GM18508 (cell line): Measurements from ENCODE around the gene SLC12A3.
A peak's percentile ranks its signal among the peaks of the same experiment; 100 is the strongest.

Source experiments
- ATAC-seq: cut with Tn5 transposase; IDR thresholded peaks from one replicate; pipeline ENCODE4 v1.9.1; 2021; ENCODE audit warnings: moderate number of reproducible peaks; ENCODE audit not compliant: insufficient read depth, unreplicated experiment

The SLC12A3 gene

DNA sequence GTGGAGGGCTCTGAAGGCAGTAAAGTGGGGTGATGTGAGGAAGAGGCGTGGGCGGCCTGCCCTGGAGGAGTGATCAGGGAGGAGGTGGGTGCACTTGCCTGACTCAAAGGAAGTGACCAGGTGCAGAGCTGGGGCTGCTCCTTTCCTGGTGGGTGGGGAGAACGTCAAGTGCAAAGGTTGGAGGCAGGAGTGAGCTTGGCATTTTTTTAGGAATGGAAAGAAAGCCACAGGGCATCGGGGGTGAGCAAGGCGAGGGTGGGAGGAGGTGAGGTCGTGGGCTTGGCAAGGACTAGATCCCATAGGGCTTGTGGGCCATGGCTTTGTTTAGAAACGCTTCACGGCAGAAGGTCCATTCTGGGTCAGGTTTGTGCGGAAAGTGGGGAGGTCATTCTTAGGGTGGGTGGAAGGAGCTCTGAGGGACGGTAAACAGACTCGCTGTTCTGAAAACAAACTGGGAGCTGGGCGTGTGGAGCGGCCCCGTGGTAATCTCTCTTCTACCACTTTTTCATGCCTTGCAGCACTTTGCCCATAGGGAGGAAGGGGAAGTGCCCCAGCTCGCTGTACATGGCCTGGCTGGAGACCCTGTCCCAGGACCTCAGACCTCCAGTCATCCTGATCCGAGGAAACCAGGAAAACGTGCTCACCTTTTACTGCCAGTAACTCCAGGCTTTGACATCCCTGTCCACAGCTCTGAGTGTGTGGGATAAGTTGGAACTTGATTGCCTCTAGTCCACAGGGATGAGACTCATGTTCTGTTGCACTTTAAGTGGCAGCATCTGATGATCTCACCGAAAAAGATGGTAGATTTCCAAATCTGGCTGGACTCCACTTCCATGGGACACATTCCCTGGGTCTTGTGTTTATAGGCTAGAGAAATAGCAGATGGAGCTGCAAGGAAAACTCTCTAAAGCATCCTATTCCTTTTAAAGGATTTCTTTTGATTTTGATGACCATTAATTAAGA, 48.0 kb downstream of the SLC12A3 start:
- ATAC-seq: no peak

DNA sequence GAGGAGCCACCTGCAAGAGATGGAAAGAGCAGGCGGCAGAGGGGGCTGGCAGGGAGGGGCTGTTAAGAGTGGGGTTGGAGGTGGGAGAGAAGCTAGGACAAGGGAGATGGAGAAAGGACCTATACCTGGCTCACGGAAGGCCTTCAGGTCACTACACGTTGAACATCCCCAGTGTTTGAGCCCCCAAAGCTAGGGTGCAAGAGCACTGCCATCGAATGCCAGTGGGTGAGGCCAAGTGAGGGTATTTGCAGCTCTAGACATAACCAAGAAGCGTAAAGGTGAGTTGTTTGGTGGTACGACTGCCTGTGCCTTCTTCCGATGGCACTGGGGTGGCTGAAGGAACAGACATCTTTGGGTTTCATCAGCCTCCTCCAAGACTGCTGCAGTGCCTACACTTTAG, 49.9 kb downstream of the SLC12A3 start:
- ATAC-seq: no peak

DNA sequence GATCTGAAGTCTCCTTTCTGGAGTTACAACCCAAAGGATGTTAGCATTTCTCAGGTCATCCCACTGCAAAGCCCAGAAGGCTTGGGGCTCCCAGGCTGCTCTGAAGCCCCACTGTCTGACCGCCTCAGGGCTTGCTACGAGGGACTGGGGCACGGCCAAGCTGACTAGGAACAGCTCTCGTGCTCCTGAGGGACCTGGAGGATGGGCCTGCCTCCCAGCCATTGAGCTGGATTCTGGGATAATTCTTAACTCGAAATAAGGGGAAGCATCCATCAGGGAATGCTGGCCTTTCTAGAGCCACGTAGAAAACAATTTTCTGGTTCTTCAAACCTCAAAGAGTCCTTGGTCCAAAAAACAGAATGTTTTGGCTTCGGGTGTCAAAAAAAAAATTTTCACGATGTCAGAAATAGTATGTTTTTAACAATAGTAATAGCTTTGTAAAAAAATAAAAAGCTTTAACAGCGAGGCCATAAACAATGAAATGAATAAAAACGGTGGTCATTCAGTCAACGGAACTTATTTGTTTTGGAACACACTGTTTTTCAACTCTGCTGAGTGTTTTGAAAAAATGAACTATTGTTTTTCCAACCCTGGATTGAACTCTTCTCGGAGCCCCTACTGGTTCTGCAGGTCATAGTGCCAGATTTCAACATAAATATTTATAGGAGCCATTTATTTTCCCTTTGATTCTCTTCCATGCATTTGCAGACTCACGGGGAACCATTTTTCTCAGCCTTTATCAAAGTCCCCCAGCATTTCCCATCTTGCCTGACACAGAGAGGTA, 50.5 kb downstream of the SLC12A3 start:
- ATAC-seq: no peak

DNA sequence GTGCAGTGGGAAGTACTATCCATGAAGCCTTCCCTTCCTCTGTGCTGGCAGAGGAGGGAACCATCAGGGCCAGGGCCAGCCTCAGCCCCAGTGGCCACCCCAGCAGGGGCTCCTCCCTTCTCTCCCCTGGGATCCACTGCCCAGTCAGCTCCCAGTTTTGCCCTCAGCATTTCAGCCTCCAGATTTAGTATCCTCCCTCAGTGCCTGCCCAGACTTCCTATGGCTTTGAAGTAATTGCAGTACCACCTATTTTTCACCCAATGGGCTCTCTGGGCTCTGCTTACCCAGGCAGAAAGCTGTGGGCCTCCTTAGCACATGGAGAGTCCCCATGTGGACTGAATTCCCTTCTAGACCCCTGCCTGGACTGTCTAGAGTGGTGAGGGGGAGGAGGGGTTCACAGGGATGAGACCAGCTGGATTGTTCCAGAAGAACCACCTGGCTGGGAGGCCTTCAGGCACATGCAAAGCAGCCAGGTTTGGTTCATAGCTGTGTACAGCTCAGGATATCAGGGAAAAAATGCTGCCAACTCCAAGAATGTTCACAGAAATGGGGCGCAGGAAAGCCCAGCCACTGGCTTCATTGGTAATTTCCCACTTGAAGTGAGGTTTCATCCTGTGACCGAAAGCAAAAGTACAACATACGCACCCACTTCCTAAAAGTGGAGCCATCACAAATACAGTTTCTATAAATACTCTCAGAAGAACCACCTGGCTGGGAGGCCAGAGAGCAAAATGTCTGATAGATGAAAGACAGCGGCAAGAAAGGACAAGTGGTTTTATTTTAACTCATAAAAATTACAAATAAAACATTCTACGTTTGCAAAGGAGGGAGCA, 51.8 kb downstream of the SLC12A3 start:
- peak; percentile 63 for ATAC-seq

DNA sequence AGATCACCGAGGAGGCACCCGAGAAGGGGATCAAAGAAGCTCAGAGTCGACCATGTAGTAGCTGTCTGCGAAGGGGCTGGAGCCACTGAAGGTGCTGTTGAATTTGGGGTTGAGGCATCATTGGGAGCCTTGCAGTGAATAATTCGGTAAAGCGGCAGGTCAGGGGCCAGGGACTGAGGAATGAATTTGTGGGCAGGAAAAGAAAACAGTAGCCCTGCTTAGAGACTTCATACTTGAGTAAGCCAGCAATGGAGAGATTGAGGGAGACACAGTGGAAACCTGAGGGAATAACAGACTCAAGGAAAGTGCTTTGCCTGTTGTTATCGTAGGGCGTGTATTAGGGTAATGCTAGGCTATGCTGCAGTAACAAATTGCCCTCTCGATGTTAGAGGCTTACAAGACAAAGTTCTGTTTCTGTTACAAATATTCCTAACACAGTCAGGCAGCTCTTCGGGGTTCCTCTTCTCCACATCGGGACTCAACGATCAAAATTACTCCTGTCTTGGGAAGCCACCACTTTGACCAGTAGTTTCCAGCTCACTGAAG, 53.5 kb downstream of the SLC12A3 start:
- no peak for ATAC-seq

DNA sequence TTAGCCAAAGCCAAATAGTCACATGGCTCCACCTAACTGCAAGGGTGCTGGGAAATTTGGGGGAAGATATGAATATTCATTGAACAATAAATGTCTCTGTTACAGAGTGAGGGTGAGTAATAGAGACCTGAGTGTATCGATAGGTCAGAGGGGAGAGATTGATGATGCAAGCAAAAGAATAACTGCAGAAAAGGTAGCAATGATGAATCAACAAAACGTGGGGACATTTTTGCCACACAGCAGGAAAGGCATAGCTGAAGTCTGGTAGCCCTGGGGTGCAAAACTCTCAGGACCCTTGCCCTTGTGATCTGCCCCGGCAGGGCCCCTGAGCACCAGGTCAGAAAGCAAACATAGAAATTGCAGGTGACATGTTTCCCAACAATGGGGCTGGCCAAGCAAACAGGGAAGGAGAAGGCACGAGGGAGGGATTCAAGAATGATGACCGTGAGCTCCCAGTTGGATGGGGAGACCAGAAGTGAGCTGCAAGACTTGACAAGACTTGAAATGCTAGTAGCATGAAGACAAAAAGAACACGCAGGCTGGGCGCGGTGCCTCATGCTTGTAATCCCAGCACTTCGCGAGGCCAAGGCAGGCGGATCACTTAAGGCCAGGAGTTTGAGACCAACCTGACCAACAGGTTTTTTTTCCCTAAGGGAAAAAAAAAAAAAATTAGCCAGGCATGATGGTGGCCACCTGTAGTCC, 54.2 kb downstream of the SLC12A3 start:
- no peak for ATAC-seq

DNA sequence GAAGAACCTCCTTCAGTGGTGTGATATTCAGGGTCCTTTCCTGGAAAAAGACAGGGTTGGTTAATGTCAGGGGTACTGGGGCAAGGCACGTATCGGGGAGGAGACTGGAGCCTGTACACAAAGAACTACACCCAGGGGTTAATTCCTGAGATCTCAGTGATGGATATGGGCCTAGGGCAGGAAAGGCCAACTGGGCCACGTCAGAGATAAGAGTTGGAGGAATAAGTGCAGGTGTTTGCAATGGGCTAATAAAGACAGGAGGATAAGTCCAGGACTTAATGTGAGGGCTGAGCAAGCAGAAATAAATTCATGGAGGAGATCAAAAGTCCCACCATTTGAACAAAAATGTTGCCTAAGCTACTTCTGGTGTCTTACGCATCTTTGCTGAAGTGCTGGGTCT, 56.6 kb downstream of the SLC12A3 start:
- ATAC-seq: no peak

DNA sequence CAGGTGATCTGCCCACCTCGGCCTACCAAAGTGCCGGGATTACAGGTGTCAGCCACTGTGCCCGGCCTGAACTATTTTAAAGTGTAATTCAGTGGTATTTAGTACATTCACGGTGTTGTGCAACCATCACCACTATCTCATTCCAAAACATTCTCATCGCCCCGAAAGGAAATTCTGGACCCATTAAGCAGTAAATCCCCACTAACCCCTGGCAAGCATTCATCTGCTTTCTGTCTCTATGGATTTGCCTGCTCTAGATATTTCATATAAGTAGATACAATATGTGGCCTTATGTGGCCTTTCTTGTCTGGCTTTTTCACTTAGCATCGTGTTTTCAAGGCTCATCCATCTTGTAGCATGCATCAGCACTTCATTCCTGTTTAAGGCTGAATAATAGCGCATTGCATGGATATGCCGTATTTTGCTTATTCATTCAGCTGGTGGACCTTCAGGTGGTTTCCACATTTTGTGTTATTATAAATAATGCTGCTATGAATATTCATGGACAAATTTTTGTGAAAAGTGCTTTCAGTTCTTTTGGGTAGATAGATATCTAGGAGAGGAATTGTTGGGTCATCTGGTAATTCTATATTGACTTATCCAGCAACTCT, 58.6 kb downstream of the SLC12A3 start:
- ATAC-seq: no peak

DNA sequence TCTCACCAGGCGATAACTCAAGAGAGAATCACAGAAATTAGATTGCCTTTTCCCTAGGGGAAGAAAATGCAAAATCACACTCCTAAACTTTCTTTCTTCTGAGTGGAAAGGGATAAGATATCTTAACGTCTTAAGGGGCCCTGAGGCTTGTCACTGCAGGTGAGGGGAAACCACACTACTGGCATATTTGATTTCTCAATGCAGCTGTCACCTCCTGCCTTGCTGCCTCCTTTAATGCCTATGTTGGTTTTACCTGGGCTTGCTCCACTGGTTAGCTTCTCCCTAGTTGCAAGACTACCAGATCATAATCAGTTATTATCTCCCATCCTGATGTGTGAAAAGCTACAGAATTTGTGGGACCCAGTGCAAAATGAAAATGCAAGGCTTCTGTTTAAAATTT, 62.5 kb downstream of the SLC12A3 start:
- no peak for ATAC-seq

DNA sequence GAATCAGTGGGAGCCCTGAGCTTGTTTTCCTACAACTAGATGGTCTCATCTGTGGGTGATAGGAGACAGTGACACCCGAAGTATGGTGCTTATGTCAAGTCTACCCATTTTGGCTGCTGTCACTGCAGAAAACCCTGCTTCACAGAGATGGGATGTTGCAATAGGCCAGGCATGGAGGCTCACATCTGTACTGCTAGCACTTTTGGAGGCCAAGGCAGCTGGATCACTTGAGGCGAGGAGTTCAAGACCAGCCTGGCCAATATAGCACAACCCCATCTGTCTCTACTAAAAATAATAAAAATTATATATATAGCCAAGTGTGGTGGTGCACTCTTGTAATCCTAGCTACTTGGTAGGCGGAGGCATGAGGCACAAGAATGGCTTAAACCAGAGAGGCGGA, 64.6 kb downstream of the SLC12A3 start:
- no peak for ATAC-seq

DNA sequence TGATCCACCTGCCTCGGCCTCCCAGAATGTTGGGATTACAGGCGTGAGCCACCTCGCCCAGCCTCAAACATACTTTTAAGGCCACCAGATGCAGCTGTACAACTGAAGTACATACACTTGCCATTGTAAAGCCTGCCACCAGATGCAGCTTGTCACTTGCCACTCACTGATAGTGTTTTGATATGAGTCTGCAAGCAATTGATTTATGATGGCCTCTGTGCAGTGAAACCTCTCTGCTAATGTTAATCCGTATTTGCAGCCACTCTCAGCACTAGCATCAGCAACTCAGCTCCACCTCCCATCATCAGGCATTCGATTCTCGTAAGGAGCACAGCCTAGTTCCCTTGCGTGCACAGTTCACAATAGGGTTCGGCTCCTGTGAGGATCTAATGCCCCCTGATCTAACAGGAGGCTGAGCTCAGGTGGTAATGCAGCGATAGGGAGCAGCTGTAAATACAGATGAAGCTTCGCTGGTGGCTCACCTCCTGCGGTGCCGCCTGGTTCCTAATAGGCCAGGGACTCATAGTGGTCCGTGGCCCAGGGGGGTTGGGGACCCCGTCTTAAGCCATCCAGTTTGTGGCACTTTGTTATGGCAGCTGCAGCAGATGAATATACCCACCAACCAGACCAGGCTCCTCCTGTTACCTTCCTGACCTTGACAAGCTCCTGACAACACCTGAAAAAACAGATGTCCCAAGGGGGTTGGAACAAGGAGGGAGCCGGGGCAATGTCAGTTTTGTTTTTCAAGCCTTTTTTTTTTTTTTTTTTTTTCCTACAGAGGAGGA, 65.7 kb downstream of the SLC12A3 start:
- no peak for ATAC-seq

DNA sequence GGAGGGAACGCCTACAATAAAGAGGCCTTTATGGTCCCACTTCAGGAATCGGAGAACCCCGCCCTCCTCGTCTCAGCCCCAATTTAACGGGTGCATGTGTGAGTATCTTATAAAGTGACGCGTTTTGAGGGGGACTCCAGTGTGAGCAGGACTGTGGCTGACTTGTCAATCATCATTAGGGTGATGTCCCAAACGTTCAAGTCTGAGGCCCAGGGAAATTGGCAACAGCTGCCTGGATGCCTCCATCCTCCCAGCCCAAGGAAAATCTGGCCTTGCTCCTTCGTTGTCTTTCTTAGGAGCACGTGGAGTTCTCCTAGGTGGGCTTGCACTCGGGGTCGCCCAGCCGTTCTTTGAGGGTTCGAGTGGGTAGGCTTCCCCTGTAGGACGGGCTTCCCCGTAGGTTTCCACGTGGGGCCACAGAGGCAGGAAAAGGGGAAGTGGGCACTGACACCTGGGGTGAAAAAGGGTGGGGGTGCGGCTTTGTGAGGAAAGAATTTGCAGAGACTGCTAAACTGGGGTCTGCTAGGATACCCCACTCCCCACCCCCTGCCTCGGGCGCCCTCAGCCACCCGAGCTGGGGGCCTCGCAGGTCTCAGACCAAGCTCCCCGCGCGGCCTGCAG, 66.4 kb downstream of the SLC12A3 start:
- peak; percentile 22 for ATAC-seq

DNA sequence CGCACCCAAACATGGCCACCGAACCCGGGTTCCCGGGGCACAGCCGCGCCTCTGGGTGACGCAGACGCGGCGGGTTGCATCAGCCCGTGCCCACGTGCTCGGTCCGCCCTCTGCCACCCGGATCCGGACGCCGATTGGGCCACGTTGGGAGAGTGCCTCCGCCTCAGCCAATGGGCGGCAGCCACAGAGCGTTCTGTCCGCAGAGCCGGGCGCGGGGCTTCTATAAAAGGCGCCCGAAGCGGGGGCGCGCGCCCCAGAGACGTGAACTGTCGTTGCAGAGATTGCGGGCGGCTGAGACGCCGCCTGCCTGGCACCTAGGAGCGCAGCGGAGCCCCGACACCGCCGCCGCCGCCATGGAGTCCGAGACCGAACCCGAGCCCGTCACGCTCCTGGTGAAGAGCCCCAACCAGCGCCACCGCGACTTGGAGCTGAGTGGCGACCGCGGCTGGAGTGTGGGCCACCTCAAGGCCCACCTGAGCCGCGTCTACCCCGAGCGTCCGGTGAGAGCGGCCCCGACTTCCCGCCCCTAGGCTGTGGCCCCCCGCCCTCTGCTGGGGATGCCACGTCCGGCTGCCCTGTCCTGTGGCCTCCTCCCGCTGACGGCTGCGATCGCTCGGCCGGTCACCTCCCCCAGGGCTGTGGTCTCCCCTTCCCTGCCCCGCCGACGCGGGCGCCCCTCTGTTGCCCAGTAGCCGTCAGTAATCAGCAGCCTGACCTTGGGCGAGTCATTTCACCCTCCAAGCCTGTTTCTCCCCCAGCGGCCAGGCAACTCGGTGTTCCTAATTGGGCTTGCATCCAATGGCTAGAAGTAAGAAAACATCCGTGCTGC, 67.1 kb downstream of the SLC12A3 start, which contains the start of gene HERPUD1:
HERPUD1 (plus strand) TSS at position 251 of the 829 bp plus-strand sequence; CDS start at position 354, 103 bp downstream.
- ATAC-seq: peak; percentile 58

DNA sequence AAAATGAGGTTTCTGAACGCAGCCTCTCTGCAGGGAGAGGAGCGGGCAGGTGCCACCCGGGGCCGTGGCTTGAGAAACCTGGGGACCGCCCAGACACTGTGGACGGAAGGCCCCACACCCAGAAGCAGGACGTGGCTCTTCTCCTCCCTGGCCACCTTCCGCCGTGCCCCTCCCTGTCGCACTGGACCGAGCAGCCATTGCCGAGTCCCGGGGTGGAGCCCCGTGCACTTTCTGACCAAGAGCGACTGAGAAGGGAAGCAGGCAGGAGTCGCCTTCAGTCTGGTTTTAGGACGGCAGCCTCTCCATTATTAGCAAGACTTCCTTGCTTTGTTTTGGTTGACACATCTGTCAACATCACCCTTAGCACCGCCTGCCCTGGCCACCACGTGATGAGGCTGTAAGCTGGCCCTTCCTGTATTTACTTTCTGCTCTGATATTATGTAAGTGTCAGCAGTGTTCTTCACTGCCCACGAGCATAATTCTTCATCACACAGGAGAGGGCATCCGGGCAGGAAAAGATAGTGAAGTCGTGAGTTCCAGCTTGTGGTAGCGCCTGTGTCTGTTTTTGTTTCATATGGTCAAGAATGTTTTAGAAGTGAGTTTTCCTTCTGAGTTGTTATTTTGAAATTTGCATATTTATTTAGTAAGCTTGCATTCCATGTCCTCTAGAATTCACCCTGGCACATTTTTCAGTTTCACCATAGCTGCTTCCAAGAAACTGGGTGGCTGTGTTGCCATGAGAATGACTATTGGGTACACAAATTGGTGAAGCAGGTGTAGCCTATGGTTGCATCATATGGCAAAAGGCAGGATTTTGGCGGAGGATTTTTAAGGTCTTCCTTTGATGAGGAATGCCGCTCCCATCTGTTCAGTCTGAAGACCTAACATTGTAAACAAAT, 68.0 kb downstream of the SLC12A3 start:
- peak; percentile 3 for ATAC-seq

DNA sequence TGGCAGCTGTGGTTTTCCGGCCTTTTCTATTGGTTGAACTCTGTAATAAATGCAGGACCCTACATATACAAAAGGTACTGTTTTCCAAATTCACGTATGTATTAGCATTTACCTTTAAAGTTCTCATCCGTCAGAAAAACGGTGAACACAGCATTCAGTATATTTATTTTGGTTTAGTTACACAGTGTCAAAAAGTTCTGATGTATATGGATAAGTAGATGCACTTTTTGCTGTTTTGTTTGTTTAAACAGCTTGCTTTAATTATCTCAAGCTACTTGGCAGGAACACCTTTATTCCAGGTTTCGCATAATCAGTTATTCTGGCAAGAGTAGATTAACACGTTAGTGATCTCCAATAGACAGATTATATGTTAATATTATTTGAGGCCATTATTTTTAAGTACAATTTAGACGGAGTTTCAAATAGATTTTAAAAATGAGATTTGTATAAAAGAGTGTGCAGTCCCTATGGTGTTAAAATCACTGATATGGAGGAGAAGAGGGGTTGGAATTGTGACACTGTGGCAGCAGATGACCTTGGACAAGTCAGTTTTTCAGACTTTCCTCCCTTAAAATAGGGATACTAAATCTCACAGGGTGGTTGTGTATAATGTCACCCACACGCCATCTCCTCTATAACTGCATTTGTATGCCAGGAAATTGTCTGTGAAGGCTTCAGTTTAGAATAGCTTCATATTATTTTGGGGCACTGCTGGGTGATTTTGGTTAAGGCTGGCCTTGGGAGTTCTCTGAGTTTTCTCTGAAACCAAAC, 69.0 kb downstream of the SLC12A3 start:
- no peak for ATAC-seq
